SK-N-SH (cell line): ENCODE data around the gene PDYN. TPM values are rescaled to one million over a fixed set of nuclear protein-coding genes. Genes with fewer than 3 reads are reported as not detected.

ENCODE experiments used
- CTCF ChIA-PET: fragments of 300-600, 350-600 bp; formaldehyde crosslinking; extraction: SDS; loops from one replicate; lab custom pipeline; 2021; lab: Yijun Ruan, JAX
- POLR2A ChIA-PET: fragments of 350-600 bp; sonication (Branson Sonifier 250); formaldehyde crosslinking; extraction: SDS; loops from one replicate; lab custom pipeline; 2020; ENCODE audit warnings: antibody characterized with exemption, inconsistent platforms; lab: Yijun Ruan, JAX
- DNase-seq: peaks from one replicate; pipeline ENCODE4 v3.0.0; 2012
- H2AFZ ChIP-seq: fragments of 200-600 bp; sonication (generic); 2 replicates; pipeline ENCODE4 v1.8.1; 2016; ENCODE audit warnings: antibody characterized with exemption, mild to moderate bottlenecking, low read depth
- H3F3A ChIP-seq: fragments of 200-600 bp; sonication (generic); replicated peaks from 2 replicates; pipeline ENCODE3; 2016; ENCODE audit warnings: antibody characterized with exemption, mild to moderate bottlenecking; ENCODE audit not compliant: insufficient read depth
- H3K27ac ChIP-seq, 2 experiments: fragments of 200-500 bp in 1 of 2; fragments of 200-600 bp in 1 of 2; sonication (Bioruptor generic) in 1 of 2; sonication (generic), shearing (Covaris generic) in 1 of 2; 2 replicates each; pipeline versions ENCODE4 v1.5.1 to v1.6.1; 2014 to 2016; ENCODE audit warnings: low read depth in 2 of 2, inconsistent platforms in 1 of 2, low read length in 1 of 2, mild to moderate bottlenecking in 1 of 2, mixed read lengths in 1 of 2
- H3K27me3 ChIP-seq: fragments of 200-600 bp; sonication (generic), shearing (Covaris generic); 2 replicates; pipeline ENCODE4 v1.6.1; 2016; ENCODE audit warnings: mixed run types; ENCODE audit not compliant: insufficient read depth
- H3K36me3 ChIP-seq, 2 experiments: fragments of 200-500 bp in 1 of 2; fragments of 200-600 bp in 1 of 2; sonication (Bioruptor generic) in 1 of 2; sonication (generic) in 1 of 2; replicated peaks in 1 of 2; 2 replicates each; pipeline versions ENCODE3 to v1.5.1; 2014 to 2016; ENCODE audit warnings: low read length in 1 of 2, mild to moderate bottlenecking in 1 of 2; ENCODE audit not compliant: insufficient read depth in 2 of 2, control insufficient read depth in 1 of 2
- H3K4me1 ChIP-seq, 2 experiments: fragments of 200-500 bp in 1 of 2; fragments of 200-600 bp in 1 of 2; sonication (Bioruptor generic) in 1 of 2; sonication (generic), shearing (Covaris generic) in 1 of 2; 2 replicates each; pipeline versions ENCODE4 v1.5.1 to v1.6.1; 2014 to 2016; ENCODE audit warnings: low read depth in 1 of 2, low read length in 1 of 2, mixed run types in 1 of 2; ENCODE audit not compliant: insufficient read depth in 2 of 2, control insufficient read depth in 1 of 2
- H3K4me2 ChIP-seq: fragments of 200-600 bp; sonication (generic), shearing (Covaris generic); 2 replicates; pipeline ENCODE4 v1.6.1; 2017; ENCODE audit warnings: mixed run types
- H3K4me3 ChIP-seq, 2 experiments: fragments of 200-500 bp in 1 of 2; fragments of 200-600 bp in 1 of 2; sonication (Bioruptor generic) in 1 of 2; sonication (generic), shearing (Covaris generic) in 1 of 2; 2 replicates each; pipeline versions ENCODE4 v1.5.1 to v1.8.1; 2014 to 2016; ENCODE audit warnings: low read depth in 2 of 2, inconsistent platforms in 1 of 2, low read length in 1 of 2, mild to moderate bottlenecking in 1 of 2, mixed read lengths in 1 of 2, moderate library complexity in 1 of 2
- H3K79me2 ChIP-seq: fragments of 200-600 bp; sonication (generic); 2 replicates; pipeline ENCODE4 v1.8.1; 2017; ENCODE audit warnings: mild to moderate bottlenecking; ENCODE audit not compliant: insufficient read depth
- H3K9ac ChIP-seq: fragments of 200-600 bp; sonication (generic); 2 replicates; pipeline ENCODE4 v1.6.1; 2017; ENCODE audit warnings: mixed run types
- H3K9me2 ChIP-seq: fragments of 200-600 bp; sonication (generic); 2 replicates; pipeline ENCODE4 v1.6.1; 2017; ENCODE audit warnings: mixed run types
- H3K9me3 ChIP-seq: fragments of 200-600 bp; sonication (generic); 2 replicates; pipeline ENCODE4 v1.6.1; 2017; ENCODE audit warnings: mixed run types, mild to moderate bottlenecking, moderate library complexity
- H4K20me1 ChIP-seq: fragments of 200-600 bp; sonication (generic); 2 replicates; pipeline ENCODE4 v1.6.1; 2017; ENCODE audit warnings: mild to moderate bottlenecking, mixed run types; ENCODE audit not compliant: insufficient read depth
- CHD2 ChIP-seq: fragments of 150-350 bp; IDR thresholded peaks from 2 replicates; pipeline ENCODE4 v1.6.1; 2018; ENCODE audit warnings: low read length; ENCODE audit not compliant: partially characterized antibody
- ELF1 ChIP-seq: IDR thresholded peaks from 2 replicates; pipeline ENCODE4 v1.4.0; 2012
- EZH2phosphoT487 ChIP-seq: fragments of 200-600 bp; sonication (generic); IDR thresholded peaks from 2 replicates; pipeline ENCODE4 v1.6.1; 2017; ENCODE audit warnings: low read depth, mixed run types, mild to moderate bottlenecking, antibody characterized with exemption, moderate library complexity, borderline replicate concordance
- FOXJ3 ChIP-seq: sonication (generic); formaldehyde crosslinking; IDR thresholded peaks from 2 replicates; pipeline ENCODE4 v1.5.1; 2020; ENCODE audit warnings: mild to moderate bottlenecking, missing genetic modification reagents
- GABPA ChIP-seq: IDR thresholded peaks from 2 replicates; pipeline ENCODE4 v1.4.0; 2012; ENCODE audit warnings: low read depth, mild to moderate bottlenecking
- JUND ChIP-seq: IDR thresholded peaks from 2 replicates; pipeline ENCODE4 v1.4.0; 2012
- MXI1 ChIP-seq: IDR thresholded peaks from 2 replicates; pipeline ENCODE4 v1.6.1; 2012; ENCODE audit warnings: mild to moderate bottlenecking, low read depth, low read length, improper control_type of control experiment
- RAD21 ChIP-seq: IDR thresholded peaks from 2 replicates; pipeline ENCODE4 v1.6.1; 2012; ENCODE audit warnings: mild to moderate bottlenecking, low read length
- RFX5 ChIP-seq: IDR thresholded peaks from 2 replicates; pipeline ENCODE4 v1.6.1; 2012; ENCODE audit warnings: mild to moderate bottlenecking, improper control_type of control experiment, low read length
- SIN3A ChIP-seq: IDR thresholded peaks from 2 replicates; pipeline ENCODE4 v1.6.1; 2012; ENCODE audit warnings: low read depth, mild to moderate bottlenecking, low read length, moderate library complexity, borderline replicate concordance
- TCF12 ChIP-seq: IDR thresholded peaks from 2 replicates; pipeline ENCODE4 v1.4.0; 2012
- TEAD4 ChIP-seq: IDR thresholded peaks from 2 replicates; pipeline ENCODE4 v1.4.0; 2012; ENCODE audit warnings: mild to moderate bottlenecking, borderline replicate concordance; ENCODE audit not compliant: insufficient read depth
- YY1 ChIP-seq: IDR thresholded peaks from 2 replicates; pipeline ENCODE4 v1.4.0; 2012; ENCODE audit warnings: low read depth, mild to moderate bottlenecking
- WGBS: methylation state at CpG from one replicate; pipeline ENCODE4 v1.1.6; 2017; ENCODE audit warnings: low lambda C conversion rate; 5-methylcytosine and 5-hydroxymethylcytosine counted together
- polyA plus RNA-seq, 3 experiments: library from polyadenylated mRNA; depleted of rRNA; stranded (reverse); fragments of >200 nt; gene quantifications; 2 replicates each; pipeline ENCODE4 v1.2.3, GENCODE V29; 2012
- TF ChIP-seq, protein P1 (sequence below): fragments of 150-350 bp; IDR thresholded peaks from 2 replicates; pipeline ENCODE4 v1.6.1; 2017; ENCODE audit warnings: antibody characterized with exemption, low read length, low read depth, borderline replicate concordance
- TF ChIP-seq, protein P2 (sequence below): fragments of 200-600 bp; sonication (generic); IDR thresholded peaks from 2 replicates; pipeline ENCODE4 v1.6.1; 2017; ENCODE audit warnings: antibody characterized with exemption, mild to moderate bottlenecking, moderate library complexity
- TF ChIP-seq, protein P3 (sequence below): IDR thresholded peaks from 2 replicates; pipeline ENCODE4 v1.6.1; 2012; ENCODE audit warnings: mild to moderate bottlenecking, low read depth, low read length, moderate library complexity
- TF ChIP-seq, protein P4 (sequence below): fragments of 150-350 bp; IDR thresholded peaks from 2 replicates; pipeline ENCODE4 v1.6.1; 2016; ENCODE audit warnings: mild to moderate bottlenecking, low read depth, low read length

The PDYN gene
- polyA plus RNA-seq, 1 of the 3 experiments (the other 2 are of a cell fraction), result not detected

DNA sequence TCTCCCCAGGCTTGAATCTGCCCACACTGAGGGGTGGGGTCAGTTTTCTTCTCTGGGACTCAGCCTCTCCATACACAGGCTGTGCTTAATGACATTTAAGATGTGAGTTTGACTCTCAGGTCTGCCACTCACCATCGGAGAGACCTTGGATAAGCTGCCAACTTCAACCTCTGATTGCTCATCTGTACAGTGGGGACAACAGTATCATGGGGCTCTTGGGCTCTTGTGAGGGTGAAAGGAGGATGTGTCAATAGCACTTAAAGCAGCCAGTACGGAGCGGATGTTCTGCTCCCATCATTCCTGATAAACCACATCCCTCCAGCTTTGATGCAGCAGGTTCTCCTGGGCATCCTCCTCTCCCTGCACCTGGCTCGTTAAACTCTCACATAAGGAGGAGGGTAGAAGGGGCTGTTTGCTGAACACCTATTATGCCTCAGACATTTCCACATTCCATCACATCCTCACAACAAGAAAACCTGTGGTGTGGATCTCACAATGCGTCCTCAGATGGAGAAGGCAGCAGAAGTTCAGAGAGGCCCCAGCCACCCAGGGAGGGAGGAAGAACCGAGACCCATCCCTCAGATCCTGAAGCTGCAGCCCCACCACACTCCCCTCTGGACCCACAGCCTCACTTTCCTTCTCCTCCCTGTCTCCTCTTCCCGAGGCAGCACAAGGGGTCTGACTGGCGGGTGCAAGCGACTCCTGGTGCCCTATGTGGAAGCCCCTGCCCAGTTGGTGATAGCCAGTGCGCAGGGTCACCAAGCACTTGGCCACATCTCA, 1.9 kb upstream of the PDYN start:
- Histone ChIP-seq H3K27ac (no peak overlapping the region), H2AFZ (no peak overlapping the region), H3K9ac (no peak overlapping the region), H3K9me2 (no peaks in the 10 kb centered on the region), H3K4me3 (no peak overlapping the region), H3K27me3 (peaks cover 56% of the 10 kb centered on the region), H4K20me1 (no peaks in the 10 kb centered on the region), H3K9me3 (no peaks in the 10 kb centered on the region), H3F3A (no peaks in the 10 kb centered on the region), H3K4me1 (no peaks in the 10 kb centered on the region), H3K79me2 (no peaks in the 10 kb centered on the region), H3K4me2 (no peak overlapping the region), H3K36me3 (no peaks in the 10 kb centered on the region)
- 42% methylated on average over 10 of the region's 10 CpGs for WGBS
- TF ChIP-seq, protein P1, sequence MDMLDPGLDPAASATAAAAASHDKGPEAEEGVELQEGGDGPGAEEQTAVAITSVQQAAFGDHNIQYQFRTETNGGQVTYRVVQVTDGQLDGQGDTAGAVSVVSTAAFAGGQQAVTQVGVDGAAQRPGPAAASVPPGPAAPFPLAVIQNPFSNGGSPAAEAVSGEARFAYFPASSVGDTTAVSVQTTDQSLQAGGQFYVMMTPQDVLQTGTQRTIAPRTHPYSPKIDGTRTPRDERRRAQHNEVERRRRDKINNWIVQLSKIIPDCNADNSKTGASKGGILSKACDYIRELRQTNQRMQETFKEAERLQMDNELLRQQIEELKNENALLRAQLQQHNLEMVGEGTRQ, result no peak
- TF ChIP-seq SIN3A (no peak), RAD21 (no peak), GABPA (no peak), TEAD4 (no peak), FOXJ3 (CRISPR knock-in tag) (no peak), EZH2phosphoT487 (no peak), JUND (no peak), MXI1 (no peak), ELF1 (no peak), YY1 (no peak), CHD2 (no peak), RFX5 (no peak), TCF12 (no peak)
- TF ChIP-seq, protein P2, sequence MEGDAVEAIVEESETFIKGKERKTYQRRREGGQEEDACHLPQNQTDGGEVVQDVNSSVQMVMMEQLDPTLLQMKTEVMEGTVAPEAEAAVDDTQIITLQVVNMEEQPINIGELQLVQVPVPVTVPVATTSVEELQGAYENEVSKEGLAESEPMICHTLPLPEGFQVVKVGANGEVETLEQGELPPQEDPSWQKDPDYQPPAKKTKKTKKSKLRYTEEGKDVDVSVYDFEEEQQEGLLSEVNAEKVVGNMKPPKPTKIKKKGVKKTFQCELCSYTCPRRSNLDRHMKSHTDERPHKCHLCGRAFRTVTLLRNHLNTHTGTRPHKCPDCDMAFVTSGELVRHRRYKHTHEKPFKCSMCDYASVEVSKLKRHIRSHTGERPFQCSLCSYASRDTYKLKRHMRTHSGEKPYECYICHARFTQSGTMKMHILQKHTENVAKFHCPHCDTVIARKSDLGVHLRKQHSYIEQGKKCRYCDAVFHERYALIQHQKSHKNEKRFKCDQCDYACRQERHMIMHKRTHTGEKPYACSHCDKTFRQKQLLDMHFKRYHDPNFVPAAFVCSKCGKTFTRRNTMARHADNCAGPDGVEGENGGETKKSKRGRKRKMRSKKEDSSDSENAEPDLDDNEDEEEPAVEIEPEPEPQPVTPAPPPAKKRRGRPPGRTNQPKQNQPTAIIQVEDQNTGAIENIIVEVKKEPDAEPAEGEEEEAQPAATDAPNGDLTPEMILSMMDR, result no peak
- TF ChIP-seq, protein P3, sequence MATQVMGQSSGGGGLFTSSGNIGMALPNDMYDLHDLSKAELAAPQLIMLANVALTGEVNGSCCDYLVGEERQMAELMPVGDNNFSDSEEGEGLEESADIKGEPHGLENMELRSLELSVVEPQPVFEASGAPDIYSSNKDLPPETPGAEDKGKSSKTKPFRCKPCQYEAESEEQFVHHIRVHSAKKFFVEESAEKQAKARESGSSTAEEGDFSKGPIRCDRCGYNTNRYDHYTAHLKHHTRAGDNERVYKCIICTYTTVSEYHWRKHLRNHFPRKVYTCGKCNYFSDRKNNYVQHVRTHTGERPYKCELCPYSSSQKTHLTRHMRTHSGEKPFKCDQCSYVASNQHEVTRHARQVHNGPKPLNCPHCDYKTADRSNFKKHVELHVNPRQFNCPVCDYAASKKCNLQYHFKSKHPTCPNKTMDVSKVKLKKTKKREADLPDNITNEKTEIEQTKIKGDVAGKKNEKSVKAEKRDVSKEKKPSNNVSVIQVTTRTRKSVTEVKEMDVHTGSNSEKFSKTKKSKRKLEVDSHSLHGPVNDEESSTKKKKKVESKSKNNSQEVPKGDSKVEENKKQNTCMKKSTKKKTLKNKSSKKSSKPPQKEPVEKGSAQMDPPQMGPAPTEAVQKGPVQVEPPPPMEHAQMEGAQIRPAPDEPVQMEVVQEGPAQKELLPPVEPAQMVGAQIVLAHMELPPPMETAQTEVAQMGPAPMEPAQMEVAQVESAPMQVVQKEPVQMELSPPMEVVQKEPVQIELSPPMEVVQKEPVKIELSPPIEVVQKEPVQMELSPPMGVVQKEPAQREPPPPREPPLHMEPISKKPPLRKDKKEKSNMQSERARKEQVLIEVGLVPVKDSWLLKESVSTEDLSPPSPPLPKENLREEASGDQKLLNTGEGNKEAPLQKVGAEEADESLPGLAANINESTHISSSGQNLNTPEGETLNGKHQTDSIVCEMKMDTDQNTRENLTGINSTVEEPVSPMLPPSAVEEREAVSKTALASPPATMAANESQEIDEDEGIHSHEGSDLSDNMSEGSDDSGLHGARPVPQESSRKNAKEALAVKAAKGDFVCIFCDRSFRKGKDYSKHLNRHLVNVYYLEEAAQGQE, result no peak
- TF ChIP-seq, protein P4, sequence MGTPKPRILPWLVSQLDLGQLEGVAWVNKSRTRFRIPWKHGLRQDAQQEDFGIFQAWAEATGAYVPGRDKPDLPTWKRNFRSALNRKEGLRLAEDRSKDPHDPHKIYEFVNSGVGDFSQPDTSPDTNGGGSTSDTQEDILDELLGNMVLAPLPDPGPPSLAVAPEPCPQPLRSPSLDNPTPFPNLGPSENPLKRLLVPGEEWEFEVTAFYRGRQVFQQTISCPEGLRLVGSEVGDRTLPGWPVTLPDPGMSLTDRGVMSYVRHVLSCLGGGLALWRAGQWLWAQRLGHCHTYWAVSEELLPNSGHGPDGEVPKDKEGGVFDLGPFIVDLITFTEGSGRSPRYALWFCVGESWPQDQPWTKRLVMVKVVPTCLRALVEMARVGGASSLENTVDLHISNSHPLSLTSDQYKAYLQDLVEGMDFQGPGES, result no peak
- POLR2A ChIA-PET, result no interaction called here
- no peak for DNase-seq
- CTCF ChIA-PET, result interaction anchor here (1.2 to 2.7 kb wide), 3 partner anchors 10 to 177 kb away, joined by 3 to 8 read pairs (median 4); no protein-coding TSS in a partner anchor
